Measurements from ENCODE around the gene NME1.

NME1 gene

DNA sequence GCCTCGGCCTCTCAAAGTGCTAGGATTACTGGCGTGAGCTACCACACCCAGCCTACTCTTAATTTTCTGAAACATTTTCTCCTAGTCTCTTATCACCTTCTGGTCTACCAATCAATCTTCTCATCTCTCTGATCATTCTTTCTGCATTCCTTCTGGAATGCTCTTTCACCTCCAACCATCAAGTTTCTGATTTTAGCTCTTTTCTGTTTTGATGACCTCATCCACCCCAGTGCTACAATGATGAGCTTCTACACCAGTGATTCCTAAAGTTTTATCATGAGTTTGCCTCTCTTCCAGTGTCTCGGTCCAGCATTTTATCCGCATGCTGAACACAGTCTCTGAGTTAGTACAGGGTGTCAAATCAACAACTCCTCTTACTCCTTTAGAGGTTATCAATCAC lies 44.4 kb downstream of the NME1 start:
- DNase-seq, result no peak

DNA sequence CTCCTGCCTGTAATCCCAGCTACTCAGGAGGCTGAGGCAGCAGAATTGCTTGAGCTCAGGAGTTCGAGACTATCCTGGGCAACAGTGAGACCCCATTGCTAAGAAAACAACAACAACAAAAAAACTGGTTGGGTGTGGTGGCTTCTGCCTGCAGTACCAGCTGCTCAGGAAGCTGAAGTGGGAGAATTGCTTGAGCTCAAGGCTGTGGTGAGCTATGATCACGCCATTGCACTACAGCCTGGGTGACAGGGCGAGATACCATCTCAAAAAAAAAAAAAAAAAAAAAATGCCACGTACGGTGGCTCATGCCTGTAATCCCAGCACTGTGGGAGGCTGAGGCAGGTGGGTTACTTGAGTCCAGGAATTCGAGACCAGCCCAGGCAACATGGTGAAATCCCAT lies 46.9 kb downstream of the NME1 start:
- no peak for DNase-seq

DNA sequence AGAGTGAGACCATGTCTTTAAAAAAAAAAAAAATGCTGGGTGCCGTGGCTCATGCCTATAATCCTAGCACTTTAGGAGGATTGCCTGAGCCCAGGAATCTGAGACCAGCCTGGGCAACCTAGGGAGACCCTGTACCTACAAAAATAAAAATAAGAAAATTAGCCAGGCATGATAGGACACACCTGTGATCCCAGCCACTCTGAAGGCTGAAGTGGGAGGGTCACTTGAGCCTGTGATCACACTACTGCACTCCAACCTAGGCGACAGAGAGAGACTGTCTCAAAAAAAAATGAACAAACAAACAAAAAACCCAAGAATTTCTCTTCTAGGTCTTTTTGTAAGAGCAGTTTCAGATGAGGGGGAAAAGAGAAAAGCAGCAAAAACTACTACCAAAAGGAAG lies 47.5 kb downstream of the NME1 start:
- no peak for DNase-seq

DNA sequence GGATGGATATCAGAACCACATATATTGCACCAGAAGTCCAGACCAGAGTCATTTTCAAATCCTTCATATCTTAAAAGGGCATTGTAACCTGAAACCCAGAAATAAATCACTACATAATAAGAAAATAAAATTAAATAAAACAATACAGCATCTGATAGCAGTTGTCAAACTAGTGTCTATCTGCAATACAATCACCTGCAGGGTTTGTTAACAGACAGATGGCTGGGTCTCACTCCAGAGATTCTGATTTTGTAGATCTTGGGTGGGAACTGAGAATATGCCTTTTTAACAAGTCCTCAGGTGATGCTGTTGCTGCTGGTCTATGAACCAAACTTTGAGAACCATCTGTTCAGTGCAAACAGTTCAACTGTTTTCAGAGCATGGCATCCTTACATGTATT lies 50.5 kb downstream of the NME1 start:
- DNase-seq, result no peak
